ENCODE measurements around the gene ARL14EPL.
"Not testable (repeated sequence)": the region's sequence is repeated elsewhere in the genome, so short reads cannot be mapped to it uniquely, and the experiment has no call there.

ARL14EPL gene

DNA sequence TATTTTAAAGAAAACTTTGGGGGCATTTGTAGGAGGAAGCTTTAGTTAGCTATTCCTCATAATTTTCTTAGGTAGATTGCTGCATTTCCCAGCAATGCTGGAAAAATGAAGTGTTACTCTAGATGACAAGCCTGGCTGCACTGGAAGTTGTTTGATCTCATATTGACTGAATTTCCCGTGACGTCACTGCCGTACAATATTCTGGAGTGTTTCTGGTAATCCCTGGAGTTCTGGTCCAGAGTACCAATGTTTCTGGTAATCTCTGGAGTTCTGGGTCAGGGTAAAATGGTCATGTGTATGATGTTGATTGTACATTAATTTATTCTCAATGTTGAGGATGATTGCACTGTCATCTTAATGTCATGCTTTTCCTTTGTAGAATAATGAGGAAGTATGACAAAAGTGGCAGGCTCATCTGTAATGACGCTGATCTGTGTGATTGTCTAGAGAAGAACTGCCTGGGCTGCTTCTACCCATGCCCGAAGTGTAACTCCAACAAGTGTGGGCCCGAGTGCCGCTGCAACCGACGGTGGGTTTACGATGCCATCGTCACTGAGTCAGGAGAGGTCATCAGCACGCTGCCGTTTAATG, 26.2 kb downstream of the ARL14EPL start:
- no peak for FAIRE-seq

DNA sequence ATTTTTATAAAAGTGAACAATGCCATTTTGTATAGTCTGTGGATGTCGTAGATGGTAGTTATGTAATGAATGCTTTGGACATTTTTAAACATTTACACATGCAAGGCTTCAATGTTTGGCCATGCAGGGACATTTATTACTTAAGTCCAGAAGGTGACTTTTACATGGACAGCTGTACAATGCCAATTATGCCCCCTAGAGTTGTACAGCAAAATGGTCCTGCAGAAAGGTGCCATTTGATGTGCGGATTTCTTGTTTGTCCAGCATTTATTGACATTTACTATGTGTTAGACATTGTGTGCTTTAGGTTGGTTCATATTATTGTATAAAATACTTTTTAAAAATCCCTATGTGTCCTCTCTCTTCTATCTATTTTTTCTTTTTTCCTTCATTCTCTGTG, 30.1 kb downstream of the ARL14EPL start:
- no peak for FAIRE-seq

DNA sequence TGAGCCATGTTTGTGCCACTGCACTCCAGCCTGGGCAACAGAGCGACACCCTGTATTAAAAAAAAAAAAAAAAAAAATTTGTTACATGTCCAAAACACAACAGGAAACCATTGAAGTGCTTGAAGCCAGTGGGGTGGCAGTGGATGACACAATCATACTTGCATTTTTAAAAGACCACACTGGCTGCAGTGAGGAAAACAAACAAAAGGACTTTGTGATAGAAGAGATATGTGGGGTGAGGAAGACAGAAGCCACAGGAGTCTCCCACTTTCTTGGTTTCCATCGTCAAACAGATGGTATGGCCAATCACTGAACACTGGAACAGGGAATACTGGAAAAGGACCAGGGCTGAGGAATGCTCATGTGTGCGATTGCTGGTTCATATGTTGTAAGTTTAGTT, 31.7 kb downstream of the ARL14EPL start:
- FAIRE-seq = no peak

DNA sequence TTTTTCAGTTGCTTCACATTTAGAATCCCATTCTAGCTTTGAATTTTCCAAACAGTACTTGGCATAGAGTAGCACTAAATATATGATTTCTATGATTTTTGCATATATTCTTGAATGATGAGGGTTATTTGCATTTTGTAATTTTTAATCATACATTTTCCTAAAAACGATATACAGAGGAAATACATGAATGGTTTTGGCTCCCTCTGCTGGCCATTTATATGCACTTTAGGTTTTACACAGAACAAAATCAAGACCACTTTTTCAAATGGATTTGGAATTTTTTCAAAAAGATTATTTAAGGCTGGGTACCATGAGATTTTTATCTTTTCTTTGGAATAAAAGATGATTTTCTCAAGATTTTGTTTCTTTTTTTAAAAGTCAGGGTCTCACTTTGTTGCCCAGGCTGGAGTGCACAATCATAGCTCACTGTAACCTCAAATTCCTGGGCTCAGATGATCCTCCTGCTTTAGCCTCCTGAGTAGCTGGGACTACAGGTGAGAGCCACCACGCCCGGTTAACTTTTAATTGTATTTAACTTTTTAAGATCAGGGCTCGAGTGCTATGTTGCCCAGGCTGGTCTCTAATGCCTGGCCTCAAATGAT, 35.9 kb downstream of the ARL14EPL start:
- FAIRE-seq = peak; percentile 95

DNA sequence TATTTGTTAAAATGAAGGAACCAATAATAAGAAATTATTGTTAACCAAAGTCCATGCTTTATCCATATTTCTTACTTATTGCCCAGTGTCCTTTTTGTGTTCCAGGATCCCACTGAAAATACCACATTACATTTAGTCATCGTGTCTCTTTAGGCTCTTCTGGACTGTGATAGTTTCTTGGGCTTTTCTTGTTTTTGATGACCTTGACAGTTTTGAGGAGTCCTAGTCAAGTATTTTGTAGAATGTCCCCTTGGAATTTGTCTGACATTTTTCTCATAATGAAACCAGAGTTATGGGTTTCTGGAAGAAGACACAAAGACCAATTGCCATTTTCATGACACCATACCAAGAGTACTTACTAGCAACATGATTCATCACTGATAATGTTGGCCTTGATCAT, 38.9 kb downstream of the ARL14EPL start:
- no peak for FAIRE-seq

DNA sequence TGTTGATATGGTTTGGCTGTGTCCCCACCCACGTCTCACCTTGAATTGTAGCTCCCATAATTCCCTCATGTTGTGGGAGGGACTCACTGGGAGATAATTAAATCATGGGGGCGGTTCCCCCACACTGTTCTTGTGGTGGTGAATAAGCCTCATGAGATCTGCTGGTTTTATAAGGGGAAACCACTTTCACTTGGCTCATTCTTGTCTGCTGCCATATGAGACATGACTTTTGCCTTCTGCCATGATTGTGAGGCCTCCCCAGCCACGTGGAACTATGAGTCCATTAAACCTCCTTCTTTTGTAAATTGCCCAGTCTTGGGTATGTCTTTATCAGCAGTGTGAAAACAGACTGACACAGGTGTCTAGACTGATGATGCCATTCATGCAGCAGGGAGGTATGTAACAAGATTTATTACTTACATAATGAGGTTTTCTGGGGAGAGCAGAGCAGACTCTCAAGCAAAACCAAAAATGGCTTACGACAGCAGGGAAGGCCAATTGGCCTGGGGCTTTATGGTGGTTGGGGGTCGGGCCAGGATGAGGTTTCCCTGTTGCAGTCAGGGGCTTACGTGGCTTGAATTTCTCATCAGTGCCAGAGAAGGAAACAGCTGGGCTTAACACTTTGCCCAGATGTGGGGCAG, 43.0 kb downstream of the ARL14EPL start:
- no peak for FAIRE-seq

DNA sequence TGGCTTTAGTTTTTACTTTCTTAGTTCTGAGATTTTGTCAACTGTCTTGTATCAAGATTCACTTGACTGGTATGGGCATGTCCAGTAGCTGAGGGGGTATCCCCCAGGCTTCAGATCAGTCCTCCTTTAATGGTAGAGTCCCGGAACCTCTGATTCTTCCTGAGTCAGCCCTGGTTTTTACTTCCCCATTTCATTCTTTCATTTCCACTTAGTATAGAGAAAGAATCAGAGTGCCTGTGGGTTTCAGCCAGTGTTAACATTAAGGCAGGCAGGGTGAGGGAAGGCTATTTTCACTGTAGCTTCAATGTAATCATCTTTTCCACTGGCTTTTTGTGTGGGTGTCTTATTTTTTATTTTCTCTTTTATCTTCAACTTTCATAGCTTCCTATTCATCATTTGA, 44.2 kb downstream of the ARL14EPL start:
- no peak for FAIRE-seq

DNA sequence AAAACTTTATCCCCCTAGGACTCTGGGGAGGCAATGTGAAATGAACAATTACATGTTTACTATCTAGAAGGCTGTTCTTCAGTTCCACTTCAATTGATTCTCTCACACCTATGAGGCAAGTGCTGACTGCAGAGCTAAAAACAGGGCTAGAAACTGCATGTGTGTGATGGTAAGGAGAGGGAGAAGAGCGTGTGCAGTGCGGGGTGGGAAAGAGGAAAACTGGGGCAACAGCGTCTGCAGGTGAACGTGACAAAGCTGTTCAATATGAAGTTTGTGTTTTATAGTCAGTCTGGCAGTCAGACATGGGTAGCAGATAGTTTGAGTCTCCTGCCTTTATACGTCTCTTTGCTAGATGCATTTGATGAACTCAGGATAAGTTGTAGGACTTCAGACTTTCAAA, 45.9 kb downstream of the ARL14EPL start:
- no peak for FAIRE-seq

DNA sequence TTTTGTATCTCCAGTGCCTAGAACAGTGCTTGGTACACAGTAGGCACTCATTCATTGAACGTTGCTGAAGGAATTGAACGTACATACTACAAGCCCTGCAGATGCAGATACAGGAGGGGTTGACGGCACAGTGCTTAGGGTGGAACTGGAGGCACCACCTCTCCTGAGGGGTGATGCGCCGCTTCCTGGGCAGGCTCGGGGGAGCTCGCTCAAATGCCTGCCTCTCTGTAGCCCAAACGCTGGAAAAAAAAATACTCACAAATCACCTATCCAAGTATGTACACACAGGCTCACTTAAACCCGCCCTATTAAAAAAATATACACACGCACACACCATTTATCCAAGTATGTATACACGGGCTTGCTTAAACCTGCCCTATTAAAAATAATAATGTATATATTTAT, 52.0 kb downstream of the ARL14EPL start:
- no peak for FAIRE-seq

DNA sequence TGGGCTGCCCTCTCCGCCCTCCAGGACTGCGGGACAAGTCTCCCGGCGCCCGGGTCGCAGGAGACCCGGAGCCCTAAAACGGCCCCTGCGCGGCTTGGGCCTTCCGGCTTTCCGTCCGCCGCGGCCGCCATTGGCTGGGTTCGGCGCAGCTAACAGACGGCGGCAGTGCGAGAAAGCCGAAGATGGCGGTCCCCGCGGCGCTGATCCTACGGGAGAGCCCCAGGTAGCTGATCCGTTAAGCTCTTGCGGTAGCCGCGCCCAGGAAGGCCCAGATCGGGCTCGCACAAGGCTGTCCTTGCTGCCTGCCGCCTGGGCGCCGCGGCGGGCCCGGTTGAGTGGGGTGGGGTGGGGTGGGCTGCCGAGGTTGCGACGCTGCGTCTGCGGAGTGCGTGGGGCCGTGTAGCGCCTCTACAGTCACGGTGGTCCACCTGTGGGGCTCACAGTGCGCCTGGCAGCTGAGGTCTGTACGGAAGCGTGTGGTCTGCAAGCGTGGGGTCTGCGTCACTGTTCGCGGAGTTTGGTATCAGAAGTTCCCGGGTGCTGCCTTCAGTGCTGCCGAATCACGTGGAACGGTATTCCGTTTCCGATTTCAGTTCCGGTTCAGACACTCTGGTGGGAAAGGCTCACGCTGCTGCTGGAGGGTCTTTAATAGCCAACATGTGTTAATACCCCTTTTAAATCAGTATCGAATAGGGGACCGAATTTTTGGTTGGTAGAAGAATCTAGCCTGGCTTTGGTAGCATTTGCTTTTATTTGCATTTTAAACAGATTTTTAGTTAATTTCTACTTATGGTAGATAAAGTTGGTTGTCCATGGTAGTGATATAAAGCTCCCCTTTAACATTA, 52.8 kb downstream of the ARL14EPL start, which contains the start of gene COMMD10:
TSS of gene COMMD10 (plus strand) at position 155 of the 845 bp plus-strand sequence.
- FAIRE-seq = no peak

DNA sequence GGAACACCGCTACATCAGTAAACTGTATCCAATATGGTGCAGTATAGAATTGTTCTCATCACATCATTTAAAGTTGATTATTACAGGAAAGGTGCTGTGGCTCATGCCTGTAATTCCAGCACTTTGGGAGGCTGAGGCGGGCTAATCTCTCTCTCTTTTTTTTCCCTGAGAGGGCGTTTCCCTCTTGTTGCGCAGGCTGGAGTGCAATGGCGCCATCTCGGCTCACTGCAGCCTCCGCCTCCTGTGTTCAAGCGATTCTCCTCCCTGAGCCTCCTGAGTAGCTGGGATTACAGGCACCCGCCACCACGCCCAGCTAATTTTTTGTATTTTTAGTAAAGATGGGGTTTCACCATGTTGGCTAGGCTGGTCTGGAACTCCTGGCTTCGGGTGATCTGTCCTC, 54.0 kb downstream of the ARL14EPL start:
- not testable (repeated sequence) for FAIRE-seq

DNA sequence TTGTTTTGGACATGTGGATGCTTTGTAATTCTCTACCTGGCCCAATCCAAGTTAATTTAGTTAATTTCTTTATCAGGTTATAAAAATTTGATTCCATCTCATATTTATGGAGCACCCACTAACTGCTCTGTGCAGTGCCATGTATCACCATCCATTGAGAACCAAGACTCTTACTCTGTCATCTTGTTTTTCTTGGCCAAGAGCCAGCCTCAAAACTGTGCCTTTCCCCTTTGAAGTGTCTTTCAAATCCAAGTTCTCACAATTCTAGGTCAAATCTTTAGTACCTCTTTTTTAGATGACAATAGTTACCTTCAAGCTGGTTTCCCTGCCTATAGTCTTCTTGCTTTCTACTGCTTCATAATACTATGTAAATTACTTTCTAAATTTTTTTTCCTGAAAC, 55.8 kb downstream of the ARL14EPL start:
- FAIRE-seq = no peak

DNA sequence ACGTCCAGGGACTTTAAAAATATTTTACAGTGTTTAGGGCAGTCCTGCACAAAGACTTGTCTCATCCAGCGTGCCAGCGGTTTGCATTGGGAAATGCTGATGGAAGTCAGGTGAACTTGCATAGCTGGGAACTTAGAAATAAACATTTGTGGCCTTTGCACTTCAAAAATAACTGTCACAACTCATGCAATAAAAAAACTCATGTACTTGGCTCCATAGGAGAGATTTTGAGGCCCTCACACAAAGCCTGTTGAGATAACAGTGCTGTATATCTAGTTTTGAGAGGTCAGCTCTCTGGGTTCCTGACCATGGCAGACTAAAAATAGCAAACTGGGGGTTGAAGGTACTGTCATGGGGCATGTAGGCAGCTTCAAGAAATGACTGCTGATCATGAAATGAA, 58.0 kb downstream of the ARL14EPL start:
- FAIRE-seq = no peak

DNA sequence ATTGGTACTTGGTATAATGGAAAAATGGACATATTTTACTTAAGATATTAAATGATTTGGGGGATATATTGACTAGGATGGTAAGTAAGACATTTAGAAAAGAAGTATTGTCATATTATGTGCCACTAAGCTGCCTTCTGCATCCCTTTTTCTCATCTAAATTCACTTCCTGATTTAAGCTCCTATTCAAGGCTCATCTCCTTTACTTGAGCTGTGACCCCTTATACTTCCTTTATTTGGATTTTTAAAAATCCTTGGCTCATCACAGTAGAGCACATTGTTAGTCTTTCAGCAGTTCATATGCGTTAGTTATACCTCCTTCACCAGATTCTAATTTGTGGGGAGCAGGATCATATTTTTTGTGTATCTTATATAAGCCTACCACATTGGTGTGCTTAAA, 59.1 kb downstream of the ARL14EPL start:
- no peak for FAIRE-seq

DNA sequence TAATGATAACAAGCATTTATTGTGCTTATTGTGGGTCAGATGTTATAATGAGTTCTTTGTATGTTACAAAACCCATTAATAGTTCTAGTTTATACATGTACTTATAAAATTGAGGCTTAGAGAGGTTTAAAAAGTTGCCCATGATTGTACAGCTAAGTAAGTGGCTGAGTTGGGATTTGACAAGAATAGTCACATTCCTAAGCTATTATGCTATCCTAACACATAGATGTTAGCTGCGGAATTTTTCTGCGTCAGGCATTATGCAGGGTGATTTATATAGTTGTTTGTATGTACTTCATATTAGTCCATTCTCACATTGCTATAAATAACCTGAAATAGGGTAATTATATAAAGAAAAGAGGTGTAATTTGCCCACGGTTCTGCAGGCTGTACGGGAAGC, 65.0 kb downstream of the ARL14EPL start:
- FAIRE-seq = no peak

DNA sequence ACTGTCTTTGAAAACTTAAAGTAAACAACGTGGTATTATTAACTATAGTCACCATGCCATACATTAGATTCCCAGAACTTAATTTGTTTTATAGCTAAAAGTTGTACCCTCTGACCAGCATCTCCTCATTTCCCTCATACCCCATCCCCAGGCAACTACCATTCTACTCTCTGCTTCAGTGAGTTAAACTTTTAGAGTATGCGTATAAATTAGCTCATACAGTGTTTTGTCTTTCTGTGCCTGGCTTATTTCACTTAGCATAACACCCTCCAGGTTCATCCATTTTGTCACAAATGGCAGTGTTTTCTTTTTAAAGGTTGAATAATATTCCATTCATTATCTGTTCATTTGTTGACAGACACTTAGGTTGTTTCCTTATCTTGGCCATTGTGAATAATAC, 66.7 kb downstream of the ARL14EPL start:
- no peak for FAIRE-seq

DNA sequence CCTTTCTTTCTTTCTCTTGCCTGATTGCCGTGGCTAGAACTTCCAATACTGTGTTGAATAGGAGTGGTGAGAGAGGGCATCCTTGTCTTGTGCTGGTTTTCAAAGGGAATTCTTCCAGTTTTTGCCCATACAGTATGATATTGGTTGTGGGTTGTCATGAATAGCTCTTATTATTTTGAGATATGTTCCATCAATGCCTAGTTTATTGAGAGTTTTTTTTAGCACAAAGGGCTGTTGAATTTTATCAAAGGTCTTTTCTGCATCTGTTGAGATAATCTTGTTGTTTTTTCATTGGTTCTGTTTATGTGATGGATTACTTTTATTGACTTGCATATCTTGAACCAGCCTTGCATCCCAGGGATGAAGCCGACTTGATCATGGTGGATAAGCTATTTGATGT, 72.7 kb downstream of the ARL14EPL start:
- FAIRE-seq = not testable (repeated sequence)
